GM19035 (cell line): ENCODE measurements around the gene GLMP.

ENCODE experiments used
- ATAC-seq: cut with Tn5 transposase; IDR thresholded peaks from one replicate; pipeline ENCODE4 v1.9.1; 2021; ENCODE audit not compliant: unreplicated experiment

Gene GLMP

DNA sequence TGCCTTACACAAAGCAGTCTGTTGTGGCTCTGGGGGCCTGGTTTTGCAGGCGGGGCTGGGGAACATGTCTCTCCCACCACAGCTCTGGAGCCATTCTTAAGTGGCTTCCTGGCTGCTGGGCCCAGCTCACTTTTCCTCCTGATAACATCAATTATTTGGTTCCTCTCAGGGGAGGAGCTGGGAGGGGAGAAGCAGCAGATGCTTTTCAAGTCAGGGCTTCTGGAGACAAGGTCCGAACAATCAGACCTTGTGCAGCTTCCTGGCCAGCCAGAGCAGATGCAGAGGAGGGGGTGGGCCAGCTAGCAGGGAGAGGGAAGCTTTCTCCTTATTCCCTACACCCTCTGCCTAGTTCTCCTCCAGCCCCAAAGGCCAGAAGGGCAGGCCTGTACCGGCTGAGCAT lies 44.0 kb downstream of the GLMP start:
- ATAC-seq = no peak

DNA sequence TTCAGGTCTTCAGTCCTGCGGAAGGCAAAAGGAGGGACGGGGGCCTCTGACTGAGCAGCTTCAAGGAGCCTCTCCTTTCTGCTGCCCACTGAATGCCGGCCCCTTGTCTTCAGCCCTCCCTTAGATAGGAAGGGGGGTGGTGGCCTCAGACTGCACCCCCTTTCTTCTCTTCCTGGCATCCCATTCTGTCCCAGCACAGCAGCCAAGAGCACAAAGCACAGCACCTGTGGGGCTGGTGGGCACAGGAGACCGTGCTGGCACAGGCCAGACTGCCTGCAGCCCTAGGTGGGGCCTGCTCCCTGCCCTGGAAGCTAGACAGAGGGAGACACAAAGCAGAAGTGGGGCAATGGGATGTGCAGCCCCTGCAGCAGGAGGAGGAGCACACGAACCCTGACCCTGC lies 45.9 kb downstream of the GLMP start:
- ATAC-seq = no peak

DNA sequence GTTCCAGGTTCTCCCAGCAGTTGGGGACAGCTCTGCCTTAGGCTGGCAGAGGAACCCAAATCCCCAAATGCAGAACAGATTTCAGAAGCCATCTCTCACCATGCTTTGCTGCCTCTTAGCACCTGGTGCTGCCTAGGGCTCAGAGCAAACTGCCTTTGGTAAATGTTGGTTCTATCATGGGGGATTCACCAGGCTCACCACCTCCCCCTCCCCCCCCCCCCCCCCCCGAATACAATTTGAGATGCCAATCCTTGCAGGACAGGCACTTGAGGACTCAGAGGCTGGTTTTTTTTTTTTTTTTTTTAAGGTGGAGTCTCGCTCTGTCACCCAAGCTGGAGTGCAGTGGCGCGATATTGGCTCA lies 47.2 kb downstream of the GLMP start:
- no peak for ATAC-seq

DNA sequence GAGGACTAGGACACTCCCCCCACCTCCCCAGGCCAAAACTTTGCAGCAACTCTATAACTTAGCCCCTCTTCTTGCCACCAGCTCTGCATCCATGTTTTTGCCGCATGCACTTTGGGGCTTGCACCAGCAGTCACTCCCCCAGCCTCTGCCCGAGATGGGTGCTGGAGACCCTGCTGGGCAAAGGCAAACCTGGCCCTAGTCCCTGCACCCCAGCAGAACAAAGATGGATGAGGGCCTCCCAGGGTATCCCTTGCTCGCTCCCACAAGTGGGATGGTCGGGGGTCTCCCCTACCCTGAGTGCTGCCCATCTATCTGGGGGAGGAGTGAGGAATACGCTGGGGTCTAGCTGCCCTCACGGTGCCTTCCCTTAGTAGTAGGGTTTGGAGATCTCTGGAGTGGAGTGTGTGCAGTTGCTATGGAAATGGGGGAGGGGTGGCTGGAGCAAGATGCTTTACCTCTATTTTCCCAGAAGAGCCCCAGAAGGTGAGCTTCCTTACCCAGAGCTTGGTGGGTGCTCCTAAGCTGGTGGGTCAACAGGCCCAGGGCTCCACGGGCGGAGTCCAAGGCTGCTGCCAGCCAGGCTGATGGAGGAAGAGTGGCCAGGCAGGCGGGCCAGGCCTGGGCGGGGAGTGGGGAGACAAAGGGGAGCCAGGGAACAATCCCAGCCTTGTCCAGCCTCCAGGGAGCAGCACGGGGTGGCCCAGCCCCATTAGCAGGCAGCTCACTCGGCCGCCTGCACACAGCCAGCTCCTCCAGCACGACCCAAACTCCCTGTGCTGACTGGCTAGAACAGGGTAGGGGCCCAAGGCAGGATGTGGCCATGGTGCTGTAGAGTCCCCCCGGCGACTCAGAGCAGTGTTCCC lies 47.8 kb downstream of the GLMP start, which contains the start of gene PAQR6:
TSS of gene PAQR6 (minus strand) at position 597 of the 863 bp plus-strand sequence. CDS start 1,325 bp downstream, outside the sequence.
- no peak for ATAC-seq

DNA sequence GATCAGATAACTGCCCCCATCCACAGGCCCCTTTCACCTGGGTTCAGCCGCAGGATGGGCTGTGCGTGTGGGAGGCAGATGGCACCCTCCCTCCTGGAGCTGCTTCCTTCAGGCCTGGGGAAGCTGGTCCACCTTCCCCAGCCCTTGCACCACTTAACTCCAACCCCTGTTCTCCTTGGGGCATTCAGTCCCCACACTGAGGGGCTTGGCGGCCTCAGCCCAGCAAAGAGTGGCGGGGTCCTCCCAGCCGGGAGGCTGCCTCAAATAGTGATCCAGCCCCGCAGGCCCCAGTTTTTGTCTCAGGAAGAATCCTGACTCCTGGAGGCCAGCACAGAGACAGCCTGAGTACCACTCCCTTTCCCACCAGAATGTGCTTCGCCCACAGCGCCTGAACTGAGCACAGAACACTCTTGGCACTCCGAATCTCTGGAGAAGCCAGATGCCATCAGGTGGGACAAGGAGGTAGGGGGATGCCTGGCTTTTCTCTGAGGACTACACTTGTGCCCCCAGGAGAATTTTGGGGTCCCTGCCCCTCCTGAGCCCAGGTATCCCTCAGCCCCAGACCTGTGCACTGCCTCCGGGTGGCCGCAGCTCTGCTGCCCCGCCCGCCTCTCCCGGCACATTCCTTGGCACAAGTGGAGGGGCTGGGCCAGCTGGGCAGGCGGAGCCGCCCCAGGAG lies 48.6 kb downstream of the GLMP start:
- ATAC-seq = no peak

DNA sequence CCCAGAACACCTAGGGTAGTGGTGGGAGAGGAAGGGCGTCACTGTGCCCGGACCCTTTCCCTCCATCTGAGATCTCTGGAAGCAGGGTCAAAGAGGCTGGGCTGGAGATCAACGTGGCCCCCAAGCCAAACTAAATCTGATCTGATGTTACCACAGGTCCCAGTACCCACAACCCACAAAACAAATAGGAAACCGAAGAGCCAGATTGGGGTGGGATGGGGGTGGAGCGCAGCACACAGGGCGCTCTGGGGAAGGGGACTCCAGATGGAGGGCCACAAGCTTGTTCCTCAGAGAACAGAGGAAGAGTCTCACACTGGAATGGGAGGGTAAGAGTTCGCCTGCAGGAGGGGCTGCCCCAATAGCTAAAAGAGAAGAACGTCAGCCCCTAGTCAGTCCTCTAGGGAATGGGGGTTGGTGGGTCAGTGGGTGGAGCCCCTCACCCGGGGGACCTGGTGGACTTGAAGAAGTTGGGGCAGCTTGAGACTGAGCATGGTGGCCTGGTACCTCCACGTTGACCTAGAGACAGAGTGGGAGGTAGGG lies 49.2 kb downstream of the GLMP start:
- no peak for ATAC-seq

DNA sequence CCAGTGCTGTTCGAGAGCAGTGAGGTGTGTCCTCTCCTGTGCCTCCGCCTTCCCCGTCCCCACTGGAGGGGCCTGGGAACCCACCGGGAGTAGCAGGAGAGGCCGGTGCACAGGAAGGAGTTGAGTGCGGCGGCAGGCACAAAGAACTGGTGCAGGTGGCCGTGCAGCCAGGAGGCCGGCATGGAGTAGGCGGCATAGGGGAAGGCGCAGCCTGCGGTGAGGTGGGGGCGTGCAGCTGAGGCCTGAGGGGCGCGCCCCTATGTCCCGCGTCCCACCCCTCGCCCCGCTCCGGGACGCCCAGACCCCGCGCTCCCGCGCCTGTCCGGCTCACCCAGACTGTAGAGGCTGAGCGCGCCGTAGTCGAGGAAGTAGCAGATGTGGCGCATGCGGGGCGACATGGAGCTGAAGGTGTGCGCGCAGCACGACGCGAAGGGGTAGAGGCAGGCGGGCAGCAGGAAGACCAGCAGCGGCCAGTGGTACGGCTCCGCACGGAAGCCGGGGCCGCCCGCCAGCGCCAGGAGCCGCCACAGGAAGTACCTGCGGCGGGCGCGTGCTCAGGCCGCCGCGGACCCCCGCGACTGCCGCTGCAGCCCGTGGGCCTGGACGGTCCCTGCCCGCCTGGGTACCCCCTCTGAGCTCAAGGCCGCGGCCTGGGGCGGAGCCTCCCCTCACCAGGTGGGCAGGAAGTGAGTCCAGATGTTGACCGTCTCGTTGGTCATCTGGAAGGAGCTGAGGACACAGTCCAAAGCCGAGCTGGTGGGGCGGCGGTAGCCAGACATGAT lies 49.8 kb downstream of the GLMP start:
- ATAC-seq = no peak

DNA sequence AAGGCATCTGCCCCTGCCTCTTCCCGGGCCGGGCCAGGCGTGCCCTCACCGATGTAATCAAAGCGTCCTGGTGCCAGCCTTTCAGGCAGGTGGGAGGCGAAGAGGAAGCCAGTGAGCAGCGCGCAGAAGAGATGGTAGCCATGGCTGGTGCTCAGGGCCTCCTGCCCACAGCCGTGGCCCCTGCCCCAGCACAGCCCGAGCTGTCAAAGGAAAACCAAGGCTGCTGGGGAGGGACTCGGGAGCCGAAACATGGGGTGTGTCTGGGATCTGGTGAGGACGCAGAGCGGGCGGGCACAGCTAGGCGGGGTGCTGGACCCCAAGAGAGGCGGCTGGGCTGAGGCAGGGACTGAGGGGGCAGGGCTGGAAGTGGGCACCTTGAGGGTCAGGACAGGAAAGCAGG lies 50.8 kb downstream of the GLMP start:
- no peak for ATAC-seq

DNA sequence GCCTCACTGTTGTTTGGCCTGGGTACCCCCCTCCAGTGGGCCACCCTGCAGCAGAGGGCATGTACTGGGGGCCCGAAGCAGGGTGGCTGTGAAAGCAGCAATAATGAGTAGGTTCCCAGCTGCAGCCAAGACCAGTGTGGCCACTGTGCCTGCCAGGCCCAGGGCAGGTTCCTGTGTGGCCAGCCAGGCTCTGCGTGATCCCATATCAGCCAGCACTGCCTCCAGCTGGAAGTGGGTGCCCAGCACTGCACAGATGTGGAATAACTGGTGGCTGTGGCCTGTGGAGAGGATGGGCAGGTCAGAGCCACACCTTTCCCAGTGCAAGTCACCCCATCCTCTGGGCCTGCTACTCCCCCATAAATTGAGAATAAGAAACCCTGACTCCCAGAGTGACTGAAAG lies 51.4 kb downstream of the GLMP start:
- no peak for ATAC-seq

DNA sequence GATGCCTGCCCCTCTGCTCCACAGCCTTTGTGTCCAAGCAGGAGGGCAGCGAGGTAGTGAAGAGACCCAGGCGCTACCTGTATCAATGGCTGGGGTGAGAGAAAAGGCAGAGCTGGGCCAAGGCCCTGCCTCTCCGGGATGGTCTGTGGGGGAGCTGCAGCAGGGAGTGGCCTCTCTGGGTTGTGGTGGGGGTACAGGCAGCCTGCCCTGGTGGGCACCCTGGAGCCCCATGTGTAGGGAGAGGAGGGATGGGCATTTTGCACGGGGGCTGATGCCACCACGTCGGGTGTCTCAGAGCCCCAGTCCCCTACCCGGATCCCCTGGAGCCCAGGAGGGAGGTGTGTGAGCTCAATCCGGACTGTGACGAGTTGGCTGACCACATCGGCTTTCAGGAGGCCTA lies 52.7 kb downstream of the GLMP start:
- no peak for ATAC-seq
